ENCODE measurements around the gene ZBTB21.

The ZBTB21 gene

GRCh38 chr21:42039470-42039901, 29.3 kb upstream of the ZBTB21 start:
- no peak for DNase-seq

- DNase-seq = no peak
Measured at GRCh38 chr21:42038826-42039425, 28.8 kb upstream of the ZBTB21 start.

- no peak for DNase-seq
Measured at GRCh38 chr21:42038393-42038792, 28.2 kb upstream of the ZBTB21 start.

GRCh38 chr21:42037943-42038342, 27.8 kb upstream of the ZBTB21 start:
- no peak for DNase-seq

- DNase-seq = no peak
Measured at GRCh38 chr21:42037516-42037915, 27.4 kb upstream of the ZBTB21 start.

GRCh38 chr21:42036313-42036712, 26.2 kb upstream of the ZBTB21 start:
- DNase-seq = no peak

- no peak for DNase-seq
Measured at GRCh38 chr21:42032968-42033367, 22.8 kb upstream of the ZBTB21 start.

GRCh38 chr21:42032266-42032665, 22.1 kb upstream of the ZBTB21 start:
- no peak for DNase-seq

- no peak for DNase-seq
Measured at GRCh38 chr21:42031816-42032215, 21.7 kb upstream of the ZBTB21 start.

GRCh38 chr21:42031241-42031640, 21.1 kb upstream of the ZBTB21 start:
- no peak for DNase-seq

GRCh38 chr21:42030311-42030710, 20.2 kb upstream of the ZBTB21 start:
- DNase-seq = no peak

GRCh38 chr21:42028766-42029425, 18.7 kb upstream of the ZBTB21 start:
- no peak for DNase-seq

- no peak for DNase-seq
Measured at GRCh38 chr21:42027822-42028765, 17.9 kb upstream of the ZBTB21 start.

GRCh38 chr21:42027085-42027821, 17.1 kb upstream of the ZBTB21 start:
- DNase-seq = no peak

GRCh38 chr21:42026082-42026435, 15.9 kb upstream of the ZBTB21 start:
- no peak for DNase-seq

GRCh38 chr21:42025376-42026081, 15.4 kb upstream of the ZBTB21 start:
- DNase-seq = no peak

GRCh38 chr21:42022906-42023305, 12.7 kb upstream of the ZBTB21 start:
- no peak for DNase-seq

- DNase-seq = no peak
Measured at GRCh38 chr21:42022091-42022430, 11.9 kb upstream of the ZBTB21 start.

- no peak for DNase-seq
Measured at GRCh38 chr21:42021371-42022090, 11.4 kb upstream of the ZBTB21 start.

GRCh38 chr21:42019706-42020105, 9.5 kb upstream of the ZBTB21 start:
- no peak for DNase-seq

GRCh38 chr21:42019101-42019605, 9.0 kb upstream of the ZBTB21 start:
- DNase-seq = no peak

- no peak for DNase-seq
Measured at GRCh38 chr21:42017022-42017421, 6.9 kb upstream of the ZBTB21 start.
